ENCODE data around the gene CLSTN3. TPM values are rescaled to one million over a fixed set of nuclear protein-coding genes. Genes with fewer than 3 reads are reported as not detected.
A peak's percentile ranks its signal among the peaks of the same experiment; 100 is the strongest.

CLSTN3 gene
- total and polyA plus RNA-seq, 2 of the 13 experiments (the other 11 are each of a cell fraction or from before 2014, with no cell fraction given), result 26.2 to 94.1 TPM

- TF ChIP-seq ZHX2 (IDR thresholded peaks at IDR 0.05; ENCODE audit: low read depth), result no peak
- no peak for TF ChIP-seq ZHX2 (CRISPR knock-in tag; IDR thresholded peaks at IDR 0.05; ENCODE audit: borderline replicate concordance)
- peak; percentile 74; the same call in 1 of the 2 replicates for TF ChIP-seq ZNF746 (CRISPR knock-in tag; IDR thresholded peaks at IDR 0.05)
- TF ChIP-seq ZFP36 (IDR thresholded peaks at IDR 0.05; ENCODE audit: borderline replicate concordance, low read depth, low read length, partially characterized antibody), result peak; percentile 5
- TF ChIP-seq ZNF816 (CRISPR knock-in tag; IDR thresholded peaks at IDR 0.05; ENCODE audit: borderline replicate concordance), result 0 out of 2 replicates have a peak, but pooled peaks have one; percentile 38
- no peak; the same call in 1 of the 2 replicates for TF ChIP-seq ETV6 (CRISPR knock-in tag; conservative IDR thresholded peaks at IDR 0.05)
- no peak for TF ChIP-seq ARNT (IDR thresholded peaks at IDR 0.05)
- TF ChIP-seq, protein P1, sequence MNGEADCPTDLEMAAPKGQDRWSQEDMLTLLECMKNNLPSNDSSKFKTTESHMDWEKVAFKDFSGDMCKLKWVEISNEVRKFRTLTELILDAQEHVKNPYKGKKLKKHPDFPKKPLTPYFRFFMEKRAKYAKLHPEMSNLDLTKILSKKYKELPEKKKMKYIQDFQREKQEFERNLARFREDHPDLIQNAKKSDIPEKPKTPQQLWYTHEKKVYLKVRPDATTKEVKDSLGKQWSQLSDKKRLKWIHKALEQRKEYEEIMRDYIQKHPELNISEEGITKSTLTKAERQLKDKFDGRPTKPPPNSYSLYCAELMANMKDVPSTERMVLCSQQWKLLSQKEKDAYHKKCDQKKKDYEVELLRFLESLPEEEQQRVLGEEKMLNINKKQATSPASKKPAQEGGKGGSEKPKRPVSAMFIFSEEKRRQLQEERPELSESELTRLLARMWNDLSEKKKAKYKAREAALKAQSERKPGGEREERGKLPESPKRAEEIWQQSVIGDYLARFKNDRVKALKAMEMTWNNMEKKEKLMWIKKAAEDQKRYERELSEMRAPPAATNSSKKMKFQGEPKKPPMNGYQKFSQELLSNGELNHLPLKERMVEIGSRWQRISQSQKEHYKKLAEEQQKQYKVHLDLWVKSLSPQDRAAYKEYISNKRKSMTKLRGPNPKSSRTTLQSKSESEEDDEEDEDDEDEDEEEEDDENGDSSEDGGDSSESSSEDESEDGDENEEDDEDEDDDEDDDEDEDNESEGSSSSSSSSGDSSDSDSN (CRISPR knock-in tag; IDR thresholded peaks at IDR 0.05), result peak; percentile 85
- TF ChIP-seq ZNF780A (CRISPR knock-in tag; IDR thresholded peaks at IDR 0.05), result peak; percentile 26; the same call in 1 of the 2 replicates
- no peak for TF ChIP-seq NR2F2 (IDR thresholded peaks at IDR 0.05; ENCODE audit: borderline replicate concordance, low read depth)
- TF ChIP-seq YEATS2 (CRISPR knock-in tag; IDR thresholded peaks at IDR 0.05; ENCODE audit: borderline replicate concordance), result no peak; the same call in 1 of the 2 replicates
- TF ChIP-seq ZNF615 (CRISPR knock-in tag; IDR thresholded peaks at IDR 0.05; ENCODE audit: borderline replicate concordance), result no peak
- no peak for TF ChIP-seq RAD51 (IDR thresholded peaks at IDR 0.05; ENCODE audit: borderline replicate concordance)
- no peak for TF ChIP-seq TBX3 (IDR thresholded peaks at IDR 0.05; ENCODE audit: borderline replicate concordance)
- peak; percentile 75; the same call in 1 of the 2 replicates for TF ChIP-seq KLF12 (CRISPR knock-in tag; IDR thresholded peaks at IDR 0.05; ENCODE audit: borderline replicate concordance)
- peak; percentile 57; the same call in 1 of the 2 replicates for TF ChIP-seq ZNF225 (CRISPR knock-in tag; IDR thresholded peaks at IDR 0.05)
- 0 out of 2 replicates have a peak, but pooled peaks have one; percentile 31 for TF ChIP-seq DPF2 (CRISPR knock-in tag; IDR thresholded peaks at IDR 0.05; ENCODE audit: borderline replicate concordance, low read depth)
- TF ChIP-seq HOMEZ (CRISPR knock-in tag; IDR thresholded peaks at IDR 0.05; ENCODE audit: low read depth), result no peak
- peak; percentile 66; the same call in 1 of the 2 replicates for TF ChIP-seq TMF1 (CRISPR knock-in tag; IDR thresholded peaks at IDR 0.05; ENCODE audit: low read depth)
These were observed 22.0 kb upstream of the CLSTN3 start (continued) for GRCh38 chr12:7108003-7108795.

All from HepG2 (cell line).